Measurements from ENCODE around the gene PADI1. TPM values are rescaled to one million over a fixed set of nuclear protein-coding genes. Genes with fewer than 3 reads are reported as not detected.

PADI1 gene
- total RNA-seq, 4 donors from 2014 or later = not detected

GRCh38 chr1:17216078-17216477 is 11.2 kb downstream of the PADI1 start:
- no peak overlapping the region for H3K27ac ChIP-seq
- no peaks in the 10 kb centered on the region for H3K27me3 ChIP-seq
- TF ChIP-seq POLR2A (IDR thresholded peaks at IDR 0.05) (no peak), CTCF (IDR thresholded peaks at IDR 0.05) (no peak)

GRCh38 chr1:17217607-17218006 is 12.7 kb downstream of the PADI1 start:
- H3K4me3 ChIP-seq = no peak overlapping the region
- DNase-seq = no peak
- TF ChIP-seq POLR2A (IDR thresholded peaks at IDR 0.05) (no peak), CTCF (IDR thresholded peaks at IDR 0.05) (no peak)

More at GRCh38 chr1:17216078-17216477, 11.2 kb downstream of the PADI1 start:
- no peaks in the 10 kb centered on the region for H3K36me3 ChIP-seq
- peaks cover 0 to 9% (median 2%) of the 10 kb centered on the region in 4 donors for H3K4me1 ChIP-seq
- DNase-seq = no peak
- H3K9me3 ChIP-seq = no peaks in the 10 kb centered on the region
- no peak overlapping the region for H3K4me3 ChIP-seq

GRCh38 chr1:17218939-17219338 is 14.0 kb downstream of the PADI1 start:
- no peak for DNase-seq
- no peaks in the 10 kb centered on the region for H3K4me1 ChIP-seq
- no peak overlapping the region for H3K27ac ChIP-seq
- TF ChIP-seq POLR2A (IDR thresholded peaks at IDR 0.05) (no peak), CTCF (IDR thresholded peaks at IDR 0.05) (no peak)
- no peaks in the 10 kb centered on the region for H3K36me3 ChIP-seq
- H3K9me3 ChIP-seq = no peaks in the 10 kb centered on the region
- no peaks in the 10 kb centered on the region for H3K27me3 ChIP-seq
- H3K4me3 ChIP-seq = no peak overlapping the region

More at GRCh38 chr1:17217607-17218006, 12.7 kb downstream of the PADI1 start:
- Histone ChIP-seq H3K36me3 (no peaks in the 10 kb centered on the region), H3K4me1 (peaks cover 0 to 6% (median 0%) of the 10 kb centered on the region in 4 donors), H3K27ac (no peak overlapping the region), H3K27me3 (no peaks in the 10 kb centered on the region), H3K9me3 (no peaks in the 10 kb centered on the region)

GRCh38 chr1:17220287-17220686 is 15.4 kb downstream of the PADI1 start:
- TF ChIP-seq CTCF (IDR thresholded peaks at IDR 0.05) (no peak), POLR2A (IDR thresholded peaks at IDR 0.05) (no peak)
- H3K4me1 ChIP-seq = no peaks in the 10 kb centered on the region
- no peak for DNase-seq
- no peak overlapping the region for H3K27ac ChIP-seq
- H3K9me3 ChIP-seq = no peaks in the 10 kb centered on the region
- no peaks in the 10 kb centered on the region for H3K27me3 ChIP-seq
- H3K4me3 ChIP-seq = no peak overlapping the region
- H3K36me3 ChIP-seq = no peaks in the 10 kb centered on the region

- Histone ChIP-seq H3K9me3 (no peaks in the 10 kb centered on the region), H3K4me1 (no peaks in the 10 kb centered on the region), H3K27ac (no peak overlapping the region), H3K36me3 (no peaks in the 10 kb centered on the region), H3K27me3 (no peaks in the 10 kb centered on the region), H3K4me3 (no peak overlapping the region)
- DNase-seq = no peak
- TF ChIP-seq CTCF (IDR thresholded peaks at IDR 0.05) = no peak
- TF ChIP-seq POLR2A (IDR thresholded peaks at IDR 0.05) = no peak
Observed at GRCh38 chr1:17222557-17222956, 17.6 kb downstream of the PADI1 start.

- no peak overlapping the region for H3K27ac ChIP-seq
- no peaks in the 10 kb centered on the region for H3K27me3 ChIP-seq
- DNase-seq = no peak
- no peaks in the 10 kb centered on the region for H3K36me3 ChIP-seq
- no peaks in the 10 kb centered on the region for H3K4me1 ChIP-seq
- TF ChIP-seq CTCF (IDR thresholded peaks at IDR 0.05) = no peak
- TF ChIP-seq POLR2A (IDR thresholded peaks at IDR 0.05) = no peak
- no peaks in the 10 kb centered on the region for H3K9me3 ChIP-seq
- H3K4me3 ChIP-seq = no peak overlapping the region
Observed at GRCh38 chr1:17224434-17224833, 19.5 kb downstream of the PADI1 start.
